Esophagus muscularis mucosa (tissue), 4 donors: ENCODE results near the gene DGKB. TPM values are rescaled to one million over a fixed set of nuclear protein-coding genes. Genes with fewer than 3 reads are reported as not detected.

Experiments used
- DNase-seq: peaks from one replicate; pipeline ENCODE4 v3.0.0-alpha.2; 2017; ENCODE audit errors: extremely low spot score
- H3K27ac ChIP-seq, 4 donors: fragments of 200-600 bp; sonication (generic); replicated peaks in 1 of 4; 1 replicate in 3 of 4; 2 replicates in 1 of 4; pipeline ENCODE4 v1.5.1; 2016 to 2019; ENCODE audit warnings: mild to moderate bottlenecking in 1 of 4
- H3K27me3 ChIP-seq, 4 donors: fragments of 200-600 bp; sonication (generic); one replicate each; pipeline versions ENCODE4 v1.5.1 to v1.6.0; 2016 to 2019
- H3K36me3 ChIP-seq, 4 donors: fragments of 200-600 bp; sonication (generic); one replicate each; pipeline ENCODE4 v1.5.1; 2016 to 2019
- H3K4me1 ChIP-seq, 4 donors: fragments of 200-600 bp; sonication (generic); one replicate each; pipeline ENCODE4 v1.5.1; 2016 to 2019
- H3K4me3 ChIP-seq, 4 donors: fragments of 200-600 bp; sonication (generic); 1 replicate in 2 of 4; 2 replicates in 2 of 4; pipeline ENCODE4 v1.5.1; 2016 to 2019; ENCODE audit warnings: mild to moderate bottlenecking in 4 of 4, moderate library complexity in 1 of 4
- H3K9me3 ChIP-seq, 4 donors: fragments of 200-600 bp; sonication (generic); 1 replicate in 3 of 4; 2 replicates in 1 of 4; pipeline ENCODE4 v1.5.1; 2016 to 2019
- EP300 ChIP-seq: sonication (generic); formaldehyde crosslinking; IDR thresholded peaks from one replicate; pipeline ENCODE4 v1.6.1; 2017; ENCODE audit warnings: antibody characterized with exemption
- POLR2A ChIP-seq: fragments of 450-650 bp; IDR thresholded peaks from one replicate; pipeline ENCODE4 v1.6.1; 2017; ENCODE audit warnings: antibody characterized with exemption, moderate library complexity, mild to moderate bottlenecking, low read depth
- POLR2AphosphoS5 ChIP-seq, 2 donors: sonication (generic); formaldehyde crosslinking; IDR thresholded peaks; one replicate each; pipeline ENCODE4 v1.6.1; 2017; ENCODE audit warnings: antibody characterized with exemption in 2 of 2
- WGBS: methylation state at CpG from one replicate; pipeline ENCODE4 v1.1.5; 2018; 5-methylcytosine and 5-hydroxymethylcytosine counted together
- intact Hi-C: fragments of 100-400 bp; cut with DNase I; formaldehyde crosslinking; loops from one replicate; pipeline ENCODE4 v1.15.1; 2023
- total RNA-seq, 4 donors: library from RNA; depleted of rRNA; stranded (reverse); fragments of >200 nt; gene quantifications; one replicate each; pipeline versions ENCODE4 v1.1.0 to v1.2.1, GENCODE V29; 2016
- TF ChIP-seq, protein P1 (sequence below), 3 experiments: fragments of 200-600 bp in 2 of 3; fragments of 450-650 bp in 1 of 3; sonication (generic) in 2 of 3; IDR thresholded peaks; one replicate each; pipeline ENCODE4 v1.5.1; 2017 to 2019; ENCODE audit warnings: antibody characterized with exemption in 3 of 3, mild to moderate bottlenecking in 2 of 3, moderate library complexity in 1 of 3

The DGKB gene
- total RNA-seq, 4 donors from 2014 or later, result 10.4 to 18.5 (median 16.0) TPM

DNA sequence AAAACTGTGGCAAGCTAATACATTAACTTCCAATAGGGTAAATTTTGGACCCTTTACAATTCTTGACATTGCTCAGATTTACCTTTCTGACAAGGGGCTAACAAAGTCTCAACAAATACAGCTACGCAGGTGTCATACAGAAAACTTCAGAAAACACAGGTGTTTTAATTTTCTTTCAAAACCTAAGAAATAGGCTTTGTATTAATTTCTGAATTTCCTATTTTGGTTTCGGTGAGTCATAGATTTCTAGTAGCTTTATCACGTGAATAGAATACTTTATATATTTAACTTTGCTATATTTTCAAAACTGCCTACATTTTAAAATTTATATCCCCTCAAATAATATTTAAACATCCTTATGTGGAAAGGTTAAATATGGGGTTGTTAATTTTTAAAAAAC, 215.3 kb downstream of the DGKB start:
- Histone ChIP-seq H3K36me3 (peaks cover 0 to 4% (median 1%) of the 10 kb centered on the region in 4 donors), H3K9me3 (no peaks in the 10 kb centered on the region), H3K27me3 (no peaks in the 10 kb centered on the region), H3K4me1 (no peaks in the 10 kb centered on the region), H3K27ac (no peak overlapping the region), H3K4me3 (no peak overlapping the region)
- TF ChIP-seq POLR2AphosphoS5 (IDR thresholded peaks at IDR 0.05), result no peak
- TF ChIP-seq, protein P1, sequence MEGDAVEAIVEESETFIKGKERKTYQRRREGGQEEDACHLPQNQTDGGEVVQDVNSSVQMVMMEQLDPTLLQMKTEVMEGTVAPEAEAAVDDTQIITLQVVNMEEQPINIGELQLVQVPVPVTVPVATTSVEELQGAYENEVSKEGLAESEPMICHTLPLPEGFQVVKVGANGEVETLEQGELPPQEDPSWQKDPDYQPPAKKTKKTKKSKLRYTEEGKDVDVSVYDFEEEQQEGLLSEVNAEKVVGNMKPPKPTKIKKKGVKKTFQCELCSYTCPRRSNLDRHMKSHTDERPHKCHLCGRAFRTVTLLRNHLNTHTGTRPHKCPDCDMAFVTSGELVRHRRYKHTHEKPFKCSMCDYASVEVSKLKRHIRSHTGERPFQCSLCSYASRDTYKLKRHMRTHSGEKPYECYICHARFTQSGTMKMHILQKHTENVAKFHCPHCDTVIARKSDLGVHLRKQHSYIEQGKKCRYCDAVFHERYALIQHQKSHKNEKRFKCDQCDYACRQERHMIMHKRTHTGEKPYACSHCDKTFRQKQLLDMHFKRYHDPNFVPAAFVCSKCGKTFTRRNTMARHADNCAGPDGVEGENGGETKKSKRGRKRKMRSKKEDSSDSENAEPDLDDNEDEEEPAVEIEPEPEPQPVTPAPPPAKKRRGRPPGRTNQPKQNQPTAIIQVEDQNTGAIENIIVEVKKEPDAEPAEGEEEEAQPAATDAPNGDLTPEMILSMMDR (IDR thresholded peaks at IDR 0.05), result no peak
- TF ChIP-seq EP300, result no peak
- no peak for TF ChIP-seq POLR2A
- WGBS, result 93% methylated on average over 3 of the region's 3 CpGs
- no peak for DNase-seq
- intact Hi-C loops, result no loop called here

DNA sequence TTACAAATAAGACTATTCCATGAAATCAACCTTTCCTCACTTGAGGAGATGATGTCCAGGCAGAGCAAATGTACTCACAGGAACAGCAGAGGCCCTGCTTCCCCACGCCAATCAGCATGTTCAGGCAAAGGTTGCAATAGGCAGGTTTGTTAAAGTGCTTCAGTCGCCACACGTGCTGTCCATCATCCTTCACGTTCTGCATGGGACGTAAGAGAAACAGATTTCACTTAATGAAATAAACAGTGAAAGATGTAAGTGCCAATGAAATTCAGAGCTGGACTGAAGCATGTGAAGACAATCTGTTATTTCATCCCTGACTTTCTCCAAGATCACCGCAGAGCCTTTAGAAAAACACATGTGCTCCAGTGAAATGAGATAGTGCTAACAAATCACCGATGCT, 217.4 kb downstream of the DGKB start:
- Histone ChIP-seq H3K4me3 (no peak overlapping the region), H3K36me3 (peaks cover 0 to 9% (median 3%) of the 10 kb centered on the region in 4 donors), H3K27me3 (no peaks in the 10 kb centered on the region), H3K4me1 (no peaks in the 10 kb centered on the region), H3K9me3 (no peaks in the 10 kb centered on the region), H3K27ac (no peak overlapping the region)
- intact Hi-C loops, result no loop called here
- WGBS, result 75% methylated on average over 7 of the region's 7 CpGs
- TF ChIP-seq POLR2A, result no peak
- TF ChIP-seq, protein P1 (IDR thresholded peaks at IDR 0.05), result no peak
- no peak for DNase-seq

DNA sequence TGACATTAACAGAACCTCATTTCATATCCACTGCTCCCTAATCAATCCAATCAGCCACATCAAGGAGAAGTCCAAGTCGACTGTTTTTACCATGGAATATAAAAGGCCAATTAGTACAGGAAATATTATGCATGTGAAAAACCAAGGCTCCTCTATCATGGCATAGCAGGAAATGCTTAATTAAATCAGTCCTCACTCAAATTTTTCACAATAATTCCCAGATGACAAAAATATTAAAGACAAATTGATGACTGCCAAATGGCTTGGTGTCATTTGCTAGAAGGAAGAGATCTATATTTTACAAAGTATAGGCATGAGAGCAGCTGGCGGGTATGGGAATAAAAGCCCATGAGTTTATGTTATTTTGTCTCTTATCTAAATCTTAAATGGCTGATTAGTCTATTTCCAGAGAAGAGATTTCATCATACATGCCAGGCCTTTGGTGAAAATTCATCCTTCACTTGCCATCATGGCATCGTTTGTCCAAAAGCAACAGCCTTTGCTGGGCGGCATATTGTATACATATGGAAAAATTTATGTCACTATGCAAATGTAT, 219.6 kb downstream of the DGKB start:
- intact Hi-C loops, result no loop called here
- Histone ChIP-seq H3K27ac (no peak overlapping the region), H3K4me1 (no peaks in the 10 kb centered on the region), H3K9me3 (no peaks in the 10 kb centered on the region), H3K4me3 (no peak overlapping the region), H3K36me3 (peaks cover 0 to 9% (median 3%) of the 10 kb centered on the region in 4 donors), H3K27me3 (no peaks in the 10 kb centered on the region)
- DNase-seq, result no peak
- no peak for TF ChIP-seq POLR2A
- TF ChIP-seq, protein P1 (IDR thresholded peaks at IDR 0.05), result no peak
- TF ChIP-seq POLR2AphosphoS5 (IDR thresholded peaks at IDR 0.05), result no peak
- no peak for TF ChIP-seq EP300
- 95% methylated on average over 4 of the region's 4 CpGs for WGBS

DNA sequence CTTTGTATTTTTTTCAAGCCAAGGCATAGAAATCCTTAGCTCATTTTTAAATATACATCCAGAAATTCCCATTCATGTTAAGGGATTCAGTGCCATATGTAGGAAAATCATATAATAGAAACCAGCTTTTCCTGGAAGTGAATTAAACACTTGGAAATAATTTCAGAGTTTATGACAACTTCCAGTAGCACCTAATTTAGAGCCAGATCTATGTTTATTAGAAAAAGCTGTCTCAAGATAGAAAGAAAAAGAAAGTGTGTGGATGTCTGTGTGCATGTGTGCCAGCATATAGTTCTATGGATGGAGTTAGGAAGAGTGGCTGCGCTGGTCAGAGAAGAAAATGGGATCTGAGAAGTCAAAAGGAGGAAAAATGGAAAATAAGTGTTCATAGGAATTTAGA, 225.7 kb downstream of the DGKB start:
- Histone ChIP-seq H3K4me1 (no peaks in the 10 kb centered on the region), H3K27me3 (no peaks in the 10 kb centered on the region), H3K36me3 (peaks cover 0 to 10% (median 3%) of the 10 kb centered on the region in 4 donors), H3K27ac (no peak overlapping the region), H3K9me3 (no peaks in the 10 kb centered on the region), H3K4me3 (no peak overlapping the region)
- WGBS, result 95% methylated on average over 1 of the region's 1 CpG
- intact Hi-C loops, result no loop called here
- no peak for DNase-seq
- TF ChIP-seq POLR2AphosphoS5 (IDR thresholded peaks at IDR 0.05) (no peak), POLR2A (no peak), EP300 (no peak)
- TF ChIP-seq, protein P1 (IDR thresholded peaks at IDR 0.05), result no peak

DNA sequence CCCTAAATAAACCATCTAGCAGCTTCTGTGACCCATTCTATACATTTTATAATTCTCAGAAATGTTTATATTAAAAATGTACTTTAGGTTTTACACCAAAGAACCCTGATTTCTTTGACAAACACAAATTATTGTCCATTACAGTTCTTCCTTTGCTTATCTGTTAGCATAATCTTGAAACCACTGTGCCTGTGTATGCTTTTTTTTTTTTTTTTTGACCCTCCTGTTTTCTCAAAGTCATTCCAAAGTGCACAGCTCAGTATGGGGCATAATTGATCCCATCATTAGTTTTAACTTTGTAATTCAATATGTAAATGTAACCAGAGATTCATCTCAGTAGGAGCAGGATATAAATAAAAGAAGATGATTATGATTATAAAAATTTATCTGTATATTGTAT, 229.3 kb downstream of the DGKB start:
- TF ChIP-seq POLR2AphosphoS5 (IDR thresholded peaks at IDR 0.05), result no peak
- no peak for TF ChIP-seq EP300
- TF ChIP-seq, protein P1 (IDR thresholded peaks at IDR 0.05), result no peak
- no peak for TF ChIP-seq POLR2A
- peaks cover 0 to 8% (median 3%) of the 10 kb centered on the region in 4 donors for H3K36me3 ChIP-seq
- intact Hi-C loops, result no loop called here
- no peak overlapping the region for H3K4me3 ChIP-seq
- H3K4me1 ChIP-seq, result no peaks in the 10 kb centered on the region
- H3K9me3 ChIP-seq, result no peaks in the 10 kb centered on the region
- DNase-seq, result no peak
- no peak overlapping the region for H3K27ac ChIP-seq
- no peaks in the 10 kb centered on the region for H3K27me3 ChIP-seq
